ENCODE data around the gene JMJD8. TPM values are rescaled to one million over a fixed set of nuclear protein-coding genes. Genes with fewer than 3 reads are reported as not detected.

JMJD8 gene
- total RNA-seq (20.7 TPM), polyA plus RNA-seq (ENCODE audit: insufficient read depth in 1 of 8, insufficient read length in 8 of 8, low replicate concordance in 1 of 8) (10 to 100 TPM; 27.3 to 40.2 (median 34.5) TPM)
- long read RNA-seq, donor 1, transcript JMJD8-201 (9 exons, 2,038 nt) = major isoform, 5 of 5 reads
- long read RNA-seq, donor 1, partial matches to known transcripts = 0 of 5 reads
- long read RNA-seq, donor 1, other reads (novel, unspliced or antisense) = 0 of 5 reads
- long read RNA-seq, donor 2 = 0 reads
- long read RNA-seq, donor 3, partial matches to known transcripts = 0 of 4 reads
- long read RNA-seq, donor 3, other reads (novel, unspliced or antisense) = 0 of 4 reads
- long read RNA-seq, donor 4, transcript JMJD8-201 (9 exons, 2,038 nt) = major isoform, 7 of 63 reads
- long read RNA-seq, donor 4, partial matches to known transcripts = 18 of 63 reads
- long read RNA-seq, donor 4, other reads (novel, unspliced or antisense) = 36 of 63 reads
- long read RNA-seq, donor 5, transcript JMJD8-201 (9 exons, 2,038 nt) = major isoform, 11 of 13 reads
- long read RNA-seq, donor 5, partial matches to known transcripts = 0 of 13 reads
- long read RNA-seq, donor 5, other reads (novel, unspliced or antisense) = 0 of 13 reads
- long read RNA-seq, donor 6, transcript JMJD8-201 (9 exons, 2,038 nt) = major isoform, 8 of 11 reads
- long read RNA-seq, donor 6, partial matches to known transcripts = 0 of 11 reads
- long read RNA-seq, donor 6, other reads (novel, unspliced or antisense) = 0 of 11 reads
- long read RNA-seq, donor 7, transcript JMJD8-201 (9 exons, 2,038 nt) = major isoform, 7 of 10 reads
- long read RNA-seq, donor 7, partial matches to known transcripts = 0 of 10 reads
- long read RNA-seq, donor 7, other reads (novel, unspliced or antisense) = 0 of 10 reads
- long read RNA-seq, donor 8, partial matches to known transcripts = 0 of 7 reads
- long read RNA-seq, donor 8, other reads (novel, unspliced or antisense) = 0 of 7 reads
- long read RNA-seq, donor 9, transcript JMJD8-201 (9 exons, 2,038 nt) = major isoform, 7 of 11 reads
- long read RNA-seq, donor 9, partial matches to known transcripts = 0 of 11 reads
- long read RNA-seq, donor 9, other reads (novel, unspliced or antisense) = 0 of 11 reads
- long read RNA-seq, donor 10, transcript JMJD8-201 (9 exons, 2,038 nt) = major isoform, 7 of 72 reads
- long read RNA-seq, donor 10, partial matches to known transcripts = 61 of 72 reads
- long read RNA-seq, donor 10, other reads (novel, unspliced or antisense) = 0 of 72 reads
- long read RNA-seq, donor 11, transcript JMJD8-201 (9 exons, 2,038 nt) = major isoform, 8 of 67 reads
- long read RNA-seq, donor 11, partial matches to known transcripts = 6 of 67 reads
- long read RNA-seq, donor 11, other reads (novel, unspliced or antisense) = 52 of 67 reads

GRCh38 chr16:684071-684794 lies at the start of gene JMJD8:
JMJD8 (minus strand) TSS chr16:684334; CDS start chr16:684319, 15 bp downstream.
- Histone ChIP-seq H3K4me3 (ENCODE audit: low read length) (peak within 1 kb of the TSS; percentile 61), H3K27ac (ENCODE audit: low read length) (peak within 1 kb of the TSS; percentile 42), H3K4me1 (ENCODE audit: control insufficient read depth, insufficient read depth, low read length) (peaks cover 42% of the 10 kb centered on the region), H3K36me3 (ENCODE audit: control insufficient read depth, insufficient read depth, low read length) (peaks cover 50% of the 10 kb centered on the region), H3K9me3 (replicated peaks; ENCODE audit: control insufficient read depth, low read depth, low read length) (no peaks in the 10 kb centered on the region), H3K27me3 (ENCODE audit: control insufficient read depth, insufficient read depth, low read length) (no peaks in the 10 kb centered on the region)
- 3% methylated on average over 91 of the region's 91 CpGs for WGBS (ENCODE audit: insufficient coverage)
- peak; percentile 98 for DNase-seq

- H3K4me1 ChIP-seq (ENCODE audit: control insufficient read depth, insufficient read depth, low read length) = peaks cover 1% of the 10 kb centered on the region
- H3K9me3 ChIP-seq (replicated peaks; ENCODE audit: control insufficient read depth, low read depth, low read length) = no peaks in the 10 kb centered on the region
- H3K27ac ChIP-seq (ENCODE audit: low read length) = no peak overlapping the region
- H3K4me3 ChIP-seq (ENCODE audit: low read length) = no peak overlapping the region
- WGBS (ENCODE audit: insufficient coverage) = 72% methylated on average over 33 of the region's 34 CpGs
- peaks cover 79% of the 10 kb centered on the region for H3K36me3 ChIP-seq (ENCODE audit: control insufficient read depth, insufficient read depth, low read length)
- no peak for DNase-seq
- peaks cover 10% of the 10 kb centered on the region for H3K27me3 ChIP-seq (ENCODE audit: control insufficient read depth, insufficient read depth, low read length)
Observed at GRCh38 chr16:733382-734207, 49.5 kb upstream of the JMJD8 start.

- WGBS (ENCODE audit: insufficient coverage) = 94% methylated on average over 11 of the region's 13 CpGs
- H3K4me3 ChIP-seq (ENCODE audit: low read length) = no peak overlapping the region
Observed at GRCh38 chr16:732936-733335, 48.8 kb upstream of the JMJD8 start.

GRCh38 chr16:732332-732731 lies 48.2 kb upstream of the JMJD8 start:
- H3K36me3 ChIP-seq (ENCODE audit: control insufficient read depth, insufficient read depth, low read length) = peaks cover 69% of the 10 kb centered on the region
- peaks cover 20% of the 10 kb centered on the region for H3K27me3 ChIP-seq (ENCODE audit: control insufficient read depth, insufficient read depth, low read length)
- H3K27ac ChIP-seq (ENCODE audit: low read length) = no peak overlapping the region
- peaks cover 10% of the 10 kb centered on the region for H3K4me1 ChIP-seq (ENCODE audit: control insufficient read depth, insufficient read depth, low read length)
- 80% methylated on average over 9 of the region's 12 CpGs for WGBS (ENCODE audit: insufficient coverage)
- DNase-seq = no peak
- H3K9me3 ChIP-seq (replicated peaks; ENCODE audit: control insufficient read depth, low read depth, low read length) = no peaks in the 10 kb centered on the region
- H3K4me3 ChIP-seq (ENCODE audit: low read length) = no peak overlapping the region

More at GRCh38 chr16:732936-733335, 48.8 kb upstream of the JMJD8 start:
- no peak overlapping the region for H3K27ac ChIP-seq (ENCODE audit: low read length)
- H3K9me3 ChIP-seq (replicated peaks; ENCODE audit: control insufficient read depth, low read depth, low read length) = no peaks in the 10 kb centered on the region
- no peak for DNase-seq
- peaks cover 75% of the 10 kb centered on the region for H3K36me3 ChIP-seq (ENCODE audit: control insufficient read depth, insufficient read depth, low read length)
- H3K27me3 ChIP-seq (ENCODE audit: control insufficient read depth, insufficient read depth, low read length) = peaks cover 15% of the 10 kb centered on the region
- H3K4me1 ChIP-seq (ENCODE audit: control insufficient read depth, insufficient read depth, low read length) = peaks cover 4% of the 10 kb centered on the region

- WGBS (ENCODE audit: insufficient coverage) = 83% methylated on average over 19 of the region's 22 CpGs
- peak; percentile 12 for DNase-seq
- H3K4me1 ChIP-seq (ENCODE audit: control insufficient read depth, insufficient read depth, low read length) = peaks cover 18% of the 10 kb centered on the region
Observed at GRCh38 chr16:730666-731509, 46.8 kb upstream of the JMJD8 start.

GRCh38 chr16:729768-730665 lies 45.9 kb upstream of the JMJD8 start:
- Histone ChIP-seq H3K36me3 (ENCODE audit: control insufficient read depth, insufficient read depth, low read length) (peaks cover 47% of the 10 kb centered on the region), H3K27ac (ENCODE audit: low read length) (no peak overlapping the region), H3K4me3 (ENCODE audit: low read length) (no peak overlapping the region), H3K9me3 (replicated peaks; ENCODE audit: control insufficient read depth, low read depth, low read length) (no peaks in the 10 kb centered on the region), H3K27me3 (ENCODE audit: control insufficient read depth, insufficient read depth, low read length) (peaks cover 40% of the 10 kb centered on the region), H3K4me1 (ENCODE audit: control insufficient read depth, insufficient read depth, low read length) (peaks cover 18% of the 10 kb centered on the region)
- WGBS (ENCODE audit: insufficient coverage) = 83% methylated on average over 35 of the region's 37 CpGs
- peak; percentile 9 for DNase-seq

More at GRCh38 chr16:730666-731509, 46.8 kb upstream of the JMJD8 start:
- H3K36me3 ChIP-seq (ENCODE audit: control insufficient read depth, insufficient read depth, low read length) = peaks cover 55% of the 10 kb centered on the region
- no peak overlapping the region for H3K4me3 ChIP-seq (ENCODE audit: low read length)
- no peak overlapping the region for H3K27ac ChIP-seq (ENCODE audit: low read length)
- H3K9me3 ChIP-seq (replicated peaks; ENCODE audit: control insufficient read depth, low read depth, low read length) = no peaks in the 10 kb centered on the region
- peaks cover 33% of the 10 kb centered on the region for H3K27me3 ChIP-seq (ENCODE audit: control insufficient read depth, insufficient read depth, low read length)

GRCh38 chr16:728890-729744 lies 45.0 kb upstream of the JMJD8 start:
- no peak overlapping the region for H3K27ac ChIP-seq (ENCODE audit: low read length)
- H3K4me1 ChIP-seq (ENCODE audit: control insufficient read depth, insufficient read depth, low read length) = peaks cover 18% of the 10 kb centered on the region
- H3K4me3 ChIP-seq (ENCODE audit: low read length) = no peak overlapping the region
- H3K36me3 ChIP-seq (ENCODE audit: control insufficient read depth, insufficient read depth, low read length) = peaks cover 39% of the 10 kb centered on the region
- no peaks in the 10 kb centered on the region for H3K9me3 ChIP-seq (replicated peaks; ENCODE audit: control insufficient read depth, low read depth, low read length)
- H3K27me3 ChIP-seq (ENCODE audit: control insufficient read depth, insufficient read depth, low read length) = peaks cover 40% of the 10 kb centered on the region
- DNase-seq = peak; percentile 13
- WGBS (ENCODE audit: insufficient coverage) = 59% methylated on average over 46 of the region's 55 CpGs
